CD14-positive monocyte (primary cell): ENCODE results near the gene FLOT2. TPM values are rescaled to one million over a fixed set of nuclear protein-coding genes. Genes with fewer than 3 reads are reported as not detected.

Experiments used
- DNase-seq, 3 donors: peaks; one replicate each; pipeline ENCODE4 v3.0.0-alpha.2; 2011 to 2022
- H2AFZ ChIP-seq: 2 replicates; pipeline ENCODE4 v1.6.0; 2012; ENCODE audit warnings: mild to moderate bottlenecking, low read depth, low read length, inconsistent platforms; ENCODE audit not compliant: insufficient read depth, poor library complexity, severe bottlenecking
- H3K27ac ChIP-seq, 2 donors: 1 replicate in 1 of 2; 2 replicates in 1 of 2; pipeline ENCODE4 v1.5.1; 2012 to 2013; ENCODE audit warnings: low read length in 2 of 2, control low read depth in 1 of 2, inconsistent platforms in 1 of 2, low read depth in 1 of 2, mild to moderate bottlenecking in 1 of 2
- H3K27me3 ChIP-seq, 2 donors: one replicate each; pipeline versions ENCODE4 v1.6.0 to v1.6.1; 2011 to 2013; ENCODE audit warnings: low read length in 2 of 2; ENCODE audit not compliant: control insufficient read depth in 2 of 2, insufficient read depth in 2 of 2
- H3K36me3 ChIP-seq, 2 donors: replicated peaks in 1 of 2; 1 replicate in 1 of 2; 2 replicates in 1 of 2; pipeline versions ENCODE4 v1.5.1 to v1.6.1; 2012 to 2013; ENCODE audit warnings: low read length in 2 of 2, control low read depth in 1 of 2, inconsistent platforms in 1 of 2, mild to moderate bottlenecking in 1 of 2; ENCODE audit not compliant: insufficient read depth in 2 of 2, control insufficient read depth in 1 of 2
- H3K4me1 ChIP-seq, 2 donors: 1 replicate in 1 of 2; 2 replicates in 1 of 2; pipeline versions ENCODE4 v1.5.1 to v1.6.1; 2012 to 2013; ENCODE audit warnings: low read length in 2 of 2, control low read depth in 1 of 2, inconsistent platforms in 1 of 2, mild to moderate bottlenecking in 1 of 2, moderate library complexity in 1 of 2; ENCODE audit not compliant: insufficient read depth in 2 of 2, control insufficient read depth in 1 of 2
- H3K4me2 ChIP-seq: replicated peaks from 2 replicates; pipeline ENCODE3; 2012; ENCODE audit warnings: low read length, moderate library complexity, mild to moderate bottlenecking; ENCODE audit not compliant: poor library complexity, severe bottlenecking; ENCODE audit errors: extremely low read depth
- H3K4me3 ChIP-seq, 3 experiments: fragments of 200-600 bp in 1 of 3; sonication (generic) in 1 of 3; replicated peaks in 1 of 3; 1 replicate in 2 of 3; 2 replicates in 1 of 3; pipeline ENCODE4 v1.5.1; 2011 to 2013; ENCODE audit warnings: low read length in 3 of 3, mild to moderate bottlenecking in 3 of 3, control low read depth in 2 of 3, low read depth in 2 of 3, inconsistent platforms in 1 of 3, moderate library complexity in 1 of 3
- H3K79me2 ChIP-seq: 2 replicates; pipeline ENCODE4 v1.6.0; 2012; ENCODE audit warnings: mild to moderate bottlenecking, control low read depth, inconsistent platforms, low read length, moderate library complexity; ENCODE audit not compliant: insufficient read depth
- H3K9ac ChIP-seq: 2 replicates; pipeline ENCODE4 v1.6.0; 2017; ENCODE audit warnings: low read length, mild to moderate bottlenecking; ENCODE audit not compliant: insufficient read depth, poor library complexity, severe bottlenecking
- H3K9me3 ChIP-seq, 2 donors: replicated peaks in 1 of 2; 1 replicate in 1 of 2; 2 replicates in 1 of 2; pipeline versions ENCODE4 v1.5.1 to v1.6.1; 2012 to 2013; ENCODE audit warnings: low read length in 2 of 2, control low read depth in 1 of 2; ENCODE audit not compliant: control insufficient read depth in 1 of 2, insufficient read depth in 1 of 2
- H4K20me1 ChIP-seq: 2 replicates; pipeline ENCODE4 v1.6.0; 2012; ENCODE audit warnings: mild to moderate bottlenecking, low read length, control low read depth, moderate library complexity; ENCODE audit not compliant: insufficient read depth
- H3K27ac Mint-ChIP-seq, 7 donors: one replicate each; pipeline ENCODE4 v1.8.0; 2020; ENCODE audit warnings: mild to moderate bottlenecking in 7 of 7, mixed read lengths in 7 of 7, moderate library complexity in 6 of 7, inconsistent platforms in 2 of 7
- H3K27me3 Mint-ChIP-seq, 3 donors: one replicate each; pipeline ENCODE4 v1.8.0; 2021 to 2022; ENCODE audit warnings: low read depth in 3 of 3, mild to moderate bottlenecking in 3 of 3, mixed read lengths in 3 of 3, moderate library complexity in 3 of 3, inconsistent platforms in 1 of 3
- H3K36me3 Mint-ChIP-seq, 2 donors: one replicate each; pipeline ENCODE4 v1.8.0; 2020; ENCODE audit warnings: mixed read lengths in 2 of 2, inconsistent platforms in 1 of 2, mild to moderate bottlenecking in 1 of 2
- H3K4me1 Mint-ChIP-seq: one replicate; pipeline ENCODE4 v1.8.0; 2020; ENCODE audit warnings: mild to moderate bottlenecking, mixed read lengths
- H3K4me3 Mint-ChIP-seq, 2 donors: one replicate each; pipeline ENCODE4 v1.8.0; 2020; ENCODE audit warnings: mild to moderate bottlenecking in 2 of 2, mixed read lengths in 2 of 2, moderate library complexity in 1 of 2
- H3K9me3 Mint-ChIP-seq, 7 donors: one replicate each; pipeline ENCODE4 v1.8.0; 2020 to 2022; ENCODE audit warnings: mixed read lengths in 7 of 7, mild to moderate bottlenecking in 6 of 7, moderate library complexity in 6 of 7, inconsistent platforms in 2 of 7
- WGBS: methylation state at CpG from one replicate; pipeline ENCODE4 v1.1.5; 2013; ENCODE audit warnings: missing lambda C conversion rate; ENCODE audit not compliant: insufficient coverage; 5-methylcytosine and 5-hydroxymethylcytosine counted together
- intact Hi-C, 2 donors: fragments of 100-400 bp; cut with micrococcal nuclease; formaldehyde crosslinking; loops; one replicate each; pipeline versions ENCODE4 v1.15.0 to v1.15.1; 2023
- polyA plus RNA-seq, 3 donors: library from polyadenylated mRNA; depleted of rRNA in 1 of 3; unstranded in 2 of 3; stranded (reverse) in 1 of 3; fragments of 300-500 nt in 2 of 3; fragments of >200 nt in 1 of 3; fragmentation: Illumina TruSeq in 2 of 3; gene quantifications; 1 replicate in 2 of 3; 2 replicates in 1 of 3; pipeline ENCODE4 v1.2.3, GENCODE V29; 2012 to 2021
- TF ChIP-seq, protein P1 (sequence below): fragments of 200-600 bp; IDR thresholded peaks from one replicate; pipeline ENCODE4 v1.8.0; 2022; ENCODE audit warnings: antibody characterized with exemption, mild to moderate bottlenecking

The FLOT2 gene
- polyA plus RNA-seq, 3 donors: 138 to 271 (median 244) TPM

DNA sequence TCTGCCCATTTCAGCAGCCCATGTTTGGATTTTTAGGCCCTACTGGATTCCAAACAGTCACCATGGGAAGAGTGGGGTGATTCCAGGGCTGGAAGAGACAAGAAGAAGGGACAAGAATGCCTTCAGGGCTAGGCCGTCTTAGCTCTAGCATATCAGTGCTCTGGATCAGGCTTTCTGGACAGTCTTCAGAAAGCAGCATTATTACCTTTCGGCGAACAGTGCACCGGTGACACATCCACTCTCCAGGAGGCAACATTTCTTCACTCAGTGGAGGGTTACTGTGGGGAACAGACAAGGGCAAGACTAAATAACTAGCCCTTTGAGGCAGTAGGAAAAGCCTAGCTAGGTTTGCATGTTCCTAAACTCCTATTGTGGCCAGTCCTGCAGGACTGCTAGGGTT lies 29.3 kb upstream of the FLOT2 start:
- H3K4me3 ChIP-seq: peak overlapping the region in 1 of 3 experiments; percentile 55
- peaks cover 89% of the 10 kb centered on the region for H3K79me2 ChIP-seq
- no peaks in the 10 kb centered on the region for H3K9me3 ChIP-seq
- Mint-ChIP-seq H3K36me3 (peaks cover 50 to 58% of the 10 kb centered on the region in 2 donors), H3K4me3 (no peak overlapping the region), H3K4me1 (peaks cover 54% of the 10 kb centered on the region), H3K9me3 (peaks cover 0 to 4% (median 0%) of the 10 kb centered on the region in 7 donors), H3K27me3 (no peaks in the 10 kb centered on the region), H3K27ac (peak overlapping the region; percentile 97 to 99 (median 99))
- intact Hi-C loops: loop anchor here in 1 of 2 donors (2.0 kb wide), 1 partner anchor 22 kb away; no protein-coding TSS in a partner anchor
- TF ChIP-seq, protein P1, sequence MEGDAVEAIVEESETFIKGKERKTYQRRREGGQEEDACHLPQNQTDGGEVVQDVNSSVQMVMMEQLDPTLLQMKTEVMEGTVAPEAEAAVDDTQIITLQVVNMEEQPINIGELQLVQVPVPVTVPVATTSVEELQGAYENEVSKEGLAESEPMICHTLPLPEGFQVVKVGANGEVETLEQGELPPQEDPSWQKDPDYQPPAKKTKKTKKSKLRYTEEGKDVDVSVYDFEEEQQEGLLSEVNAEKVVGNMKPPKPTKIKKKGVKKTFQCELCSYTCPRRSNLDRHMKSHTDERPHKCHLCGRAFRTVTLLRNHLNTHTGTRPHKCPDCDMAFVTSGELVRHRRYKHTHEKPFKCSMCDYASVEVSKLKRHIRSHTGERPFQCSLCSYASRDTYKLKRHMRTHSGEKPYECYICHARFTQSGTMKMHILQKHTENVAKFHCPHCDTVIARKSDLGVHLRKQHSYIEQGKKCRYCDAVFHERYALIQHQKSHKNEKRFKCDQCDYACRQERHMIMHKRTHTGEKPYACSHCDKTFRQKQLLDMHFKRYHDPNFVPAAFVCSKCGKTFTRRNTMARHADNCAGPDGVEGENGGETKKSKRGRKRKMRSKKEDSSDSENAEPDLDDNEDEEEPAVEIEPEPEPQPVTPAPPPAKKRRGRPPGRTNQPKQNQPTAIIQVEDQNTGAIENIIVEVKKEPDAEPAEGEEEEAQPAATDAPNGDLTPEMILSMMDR: no peak
- WGBS: 71% methylated on average over 1 of the region's 4 CpGs
- no peaks in the 10 kb centered on the region for H3K27me3 ChIP-seq
- no peak overlapping the region for H2AFZ ChIP-seq
- peaks cover 16% of the 10 kb centered on the region for H4K20me1 ChIP-seq
- peaks cover 38 to 50% of the 10 kb centered on the region in 2 donors for H3K4me1 ChIP-seq
- peak overlapping the region; percentile 84 to 95 for H3K27ac ChIP-seq
- H3K9ac ChIP-seq: peak overlapping the region; percentile 47
- peak in 1 of 3 donors; percentile 42 for DNase-seq
- peaks cover 25 to 38% of the 10 kb centered on the region in 2 donors for H3K36me3 ChIP-seq
- H3K4me2 ChIP-seq: peak overlapping the region; percentile 70

DNA sequence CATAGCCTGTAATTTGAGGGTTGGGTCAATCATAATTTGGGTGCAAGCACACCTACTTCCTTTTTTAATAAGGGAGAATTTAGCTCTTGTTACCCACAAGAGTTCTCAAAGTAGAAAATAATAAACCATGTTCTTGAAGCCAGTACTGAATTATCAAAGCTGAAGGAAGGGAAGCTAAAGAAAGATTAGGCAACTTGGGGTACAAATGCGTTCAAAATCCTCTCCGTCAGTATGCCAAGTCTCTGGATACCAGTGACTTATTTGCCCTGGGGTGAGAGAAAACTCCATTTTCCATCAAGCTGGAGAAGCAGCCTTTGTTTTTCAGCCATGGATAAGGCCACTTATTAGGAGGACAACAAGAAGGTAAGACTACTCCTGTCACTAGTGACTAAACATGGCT lies 28.8 kb upstream of the FLOT2 start:
- Histone ChIP-seq H3K9ac (peak overlapping the region; percentile 47), H3K4me2 (peak overlapping the region; percentile 70), H2AFZ (no peak overlapping the region), H3K4me1 (peaks cover 38 to 50% of the 10 kb centered on the region in 2 donors), H3K4me3 (peak overlapping the region in 1 of 3 experiments; percentile 55), H3K27me3 (no peaks in the 10 kb centered on the region), H3K27ac (peak overlapping the region; percentile 84 to 95), H3K36me3 (peaks cover 29 to 38% of the 10 kb centered on the region in 2 donors), H3K79me2 (peaks cover 84% of the 10 kb centered on the region), H3K9me3 (no peaks in the 10 kb centered on the region), H4K20me1 (peaks cover 13% of the 10 kb centered on the region)
- intact Hi-C loops: loop anchor here in 1 of 2 donors (2.0 kb wide), 1 partner anchor 22 kb away; no protein-coding TSS in a partner anchor
- peaks cover 54% of the 10 kb centered on the region for H3K4me1 Mint-ChIP-seq
- 0% methylated on average over 2 of the region's 2 CpGs for WGBS
- TF ChIP-seq, protein P1: no peak
- peaks cover 0 to 4% (median 0%) of the 10 kb centered on the region in 7 donors for H3K9me3 Mint-ChIP-seq
- H3K27ac Mint-ChIP-seq: peak overlapping the region; percentile 97 to 99 (median 99)
- peak in 2 of 3 donors; percentile 47 to 60 for DNase-seq
- H3K4me3 Mint-ChIP-seq: peak overlapping the region in 1 of 2 donors; percentile 87
- H3K27me3 Mint-ChIP-seq: no peaks in the 10 kb centered on the region
- peaks cover 54 to 62% of the 10 kb centered on the region in 2 donors for H3K36me3 Mint-ChIP-seq
